GM19239 (cell line): Measurements from ENCODE around the gene TRNP1.
A peak's percentile ranks its signal among the peaks of the same experiment; 100 is the strongest.
"Not testable (repeated sequence)": the region's sequence is repeated elsewhere in the genome, so short reads cannot be mapped to it uniquely, and the experiment has no call there.

Experiments used
- DNase-seq: peaks from one replicate; pipeline ENCODE4 v3.0.0; 2011; ENCODE audit warnings: low spot score; ENCODE audit not compliant: insufficient read length
- FAIRE-seq: peaks from 2 replicates; lab custom pipeline; 2011; peaks lifted over from hg19 to GRCh38; lab: Jason Lieb, UNC

TRNP1 gene

GRCh38 chr1:26993237-26994019 is at the start of gene TRNP1:
TSS of gene TRNP1 (plus strand) at chr1:26993692. CDS start at chr1:26993787, 95 bp downstream.
- FAIRE-seq: no peak
- peak; percentile 89 for DNase-seq

- FAIRE-seq: no peak
- DNase-seq: no peak
Observed at GRCh38 chr1:26945138-26945537, 48.4 kb upstream of the TRNP1 start.

DNA sequence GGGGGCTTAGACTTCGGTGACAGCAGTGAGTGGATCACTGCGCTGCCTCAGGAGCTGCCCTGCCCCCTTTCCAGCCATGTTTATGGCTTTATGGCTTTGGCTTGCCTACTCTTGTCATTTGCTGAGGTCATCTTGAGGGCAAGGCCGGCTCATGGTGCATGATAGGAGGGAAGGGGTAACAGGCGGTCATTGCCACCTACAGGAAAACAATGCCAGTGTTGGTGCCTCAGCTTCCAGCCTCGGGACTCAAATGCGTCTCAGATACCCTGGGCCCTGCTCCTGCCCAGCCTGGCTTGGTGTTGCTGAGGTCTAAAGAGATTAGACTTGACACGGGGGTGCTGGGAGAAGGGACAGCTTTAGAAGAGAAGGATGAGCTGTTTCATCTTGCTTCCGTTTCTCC is 47.8 kb upstream of the TRNP1 start:
- DNase-seq: no peak
- no peak for FAIRE-seq

- DNase-seq: no peak
- no peak for FAIRE-seq
Observed at GRCh38 chr1:26946270-26946669, 47.2 kb upstream of the TRNP1 start.

GRCh38 chr1:26948725-26949057 is 44.8 kb upstream of the TRNP1 start:
- not testable (repeated sequence) for FAIRE-seq, DNase-seq

- DNase-seq (no peak), FAIRE-seq (no peak)
Observed at GRCh38 chr1:26949266-26949925, 44.1 kb upstream of the TRNP1 start.

- DNase-seq: no peak
- FAIRE-seq: no peak
Observed at GRCh38 chr1:26949926-26950319, 43.6 kb upstream of the TRNP1 start.

GRCh38 chr1:26950602-26951001 is 42.9 kb upstream of the TRNP1 start:
- FAIRE-seq: no peak
- DNase-seq: no peak

DNA sequence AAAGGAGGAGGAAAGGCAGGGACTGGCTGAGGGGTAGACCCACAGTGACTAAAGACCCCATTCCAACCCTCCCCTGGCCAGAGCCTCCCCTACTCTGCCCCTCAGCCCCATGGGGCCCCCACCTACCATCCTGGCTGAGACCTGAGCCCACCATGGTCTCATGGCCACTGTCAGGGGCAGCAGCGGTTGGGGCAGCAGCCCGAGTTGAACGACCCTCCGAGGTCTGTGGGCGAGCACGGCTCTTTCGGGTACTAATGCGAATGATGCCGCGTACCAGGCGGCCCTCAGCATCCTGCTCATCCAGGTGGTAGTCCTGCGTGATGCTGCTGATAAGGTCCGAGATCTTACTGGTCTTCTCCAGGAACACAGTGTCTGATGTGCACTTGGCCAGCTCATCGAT is 42.3 kb upstream of the TRNP1 start:
- FAIRE-seq: no peak
- no peak for DNase-seq

DNA sequence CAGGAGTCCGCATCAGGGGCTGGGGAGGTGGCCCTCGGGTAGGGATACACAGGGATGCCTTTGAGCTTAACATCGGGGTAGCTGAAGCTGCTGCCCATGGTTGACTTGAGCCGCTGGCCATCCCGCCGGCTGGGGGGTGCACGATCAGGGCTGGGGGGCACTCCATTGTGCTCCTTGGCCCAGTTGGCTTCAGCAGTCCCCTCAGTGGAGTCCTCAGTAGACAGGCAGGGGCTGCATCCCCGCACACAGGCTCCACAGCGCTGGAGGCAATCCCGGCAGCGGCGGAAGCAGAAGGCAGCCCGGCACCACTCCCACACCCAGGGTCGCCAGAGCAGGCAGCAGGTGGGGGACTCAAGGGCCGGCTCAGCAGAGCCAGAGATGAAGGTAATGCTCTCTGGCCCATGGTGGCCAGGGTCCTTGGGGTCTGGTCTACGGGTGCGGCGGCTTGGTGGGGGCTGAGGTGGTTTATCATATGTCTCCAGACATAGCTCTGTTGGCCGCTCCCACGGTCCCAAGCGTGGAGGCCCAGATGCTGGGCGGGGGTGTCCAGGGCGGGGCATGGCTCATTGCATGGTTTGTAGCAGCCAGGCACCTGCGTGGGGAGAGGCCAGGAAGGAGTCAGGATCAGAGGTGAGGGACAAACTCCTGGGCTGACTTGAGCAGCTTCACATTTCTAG is 41.5 kb upstream of the TRNP1 start:
- no peak for FAIRE-seq
- no peak for DNase-seq

DNA sequence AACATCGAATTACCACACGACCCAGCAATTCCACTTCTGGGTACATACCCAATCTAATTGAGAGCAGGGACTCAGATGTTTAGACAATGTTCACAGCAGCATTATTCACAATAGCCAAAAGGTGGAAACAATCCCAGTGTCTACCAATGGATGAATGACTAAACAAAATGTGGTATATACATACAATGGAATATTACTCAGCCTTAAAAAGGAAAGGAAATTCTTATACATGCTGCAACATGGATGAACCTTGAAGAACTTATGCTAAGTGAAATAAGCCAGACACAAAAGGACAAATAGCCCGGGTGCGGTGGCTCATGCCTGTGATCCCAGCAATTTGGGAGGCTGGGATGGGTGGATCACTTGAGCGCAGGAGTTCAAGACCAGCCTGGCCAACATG is 40.1 kb upstream of the TRNP1 start:
- no peak for DNase-seq
- FAIRE-seq: no peak

DNA sequence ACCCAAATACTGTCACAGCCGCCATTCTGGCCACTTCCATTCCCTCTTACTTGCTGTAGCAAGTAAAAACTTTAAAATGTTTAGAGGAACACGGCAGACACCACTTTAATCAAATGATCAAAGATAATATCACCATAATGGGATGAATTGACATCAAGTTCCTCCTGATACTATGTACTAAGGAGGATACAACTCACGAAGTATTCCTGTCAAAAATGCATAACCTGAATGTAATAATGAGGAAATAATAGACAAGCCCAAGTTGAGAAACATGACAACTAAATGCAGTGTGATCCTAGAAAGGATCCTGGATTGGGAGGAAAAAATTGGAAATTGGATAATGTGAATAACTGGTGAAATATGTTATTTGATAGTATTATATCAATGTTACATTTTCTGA is 37.2 kb upstream of the TRNP1 start:
- no peak for FAIRE-seq
- DNase-seq: no peak

DNA sequence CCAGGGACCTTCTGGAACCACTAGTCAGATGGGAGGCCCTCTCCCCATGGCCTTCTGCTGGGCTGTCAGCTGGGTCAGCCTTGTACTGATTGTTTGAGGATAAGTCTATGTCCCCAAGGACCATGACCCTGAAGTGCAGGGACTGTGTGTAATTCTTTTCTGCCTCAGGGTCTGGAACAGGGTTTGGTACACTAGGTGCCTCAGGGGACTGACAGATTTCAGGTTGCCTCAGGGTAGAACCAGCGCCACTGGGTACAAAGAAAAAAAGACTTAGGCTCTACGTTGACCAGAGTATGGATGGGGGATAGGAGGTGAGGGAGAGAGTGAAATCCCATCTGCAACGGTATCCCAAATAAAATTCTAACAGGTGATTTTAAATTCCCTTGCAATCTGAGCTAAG is 36.2 kb upstream of the TRNP1 start:
- no peak for FAIRE-seq

DNA sequence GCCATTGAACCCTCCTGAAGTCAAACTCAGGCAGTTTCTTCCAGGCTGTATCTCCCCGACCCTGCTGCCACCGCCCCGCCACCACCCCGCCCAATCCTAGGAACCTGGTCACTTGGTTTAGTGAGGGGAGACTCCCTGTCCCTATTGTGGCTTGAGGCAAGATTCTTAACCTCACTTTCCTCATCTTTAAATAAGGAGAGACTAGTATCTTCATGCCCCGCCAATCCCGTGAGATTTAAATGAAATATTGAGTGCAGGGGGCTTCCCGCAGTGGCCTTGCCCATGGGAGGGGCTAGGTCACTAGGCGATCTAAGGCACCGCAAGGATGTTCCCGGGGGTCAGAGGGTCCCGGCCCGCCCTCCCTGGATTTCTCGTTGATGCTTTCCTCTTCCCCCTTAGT is 34.2 kb upstream of the TRNP1 start:
- no peak for FAIRE-seq
- no peak for DNase-seq

More for the DNA sequence above, 36.2 kb upstream of the TRNP1 start:
- no peak for DNase-seq

- DNase-seq (no peak), FAIRE-seq (no peak)
Observed at GRCh38 chr1:26959722-26960624, 33.5 kb upstream of the TRNP1 start, which contains the start of gene KDF1. TSS of gene KDF1 (minus strand) at chr1:26960468. CDS start at chr1:26952380, 8,088 bp downstream.

- no peak for DNase-seq
- FAIRE-seq: no peak
Observed at GRCh38 chr1:26960625-26960966, 32.9 kb upstream of the TRNP1 start.

DNA sequence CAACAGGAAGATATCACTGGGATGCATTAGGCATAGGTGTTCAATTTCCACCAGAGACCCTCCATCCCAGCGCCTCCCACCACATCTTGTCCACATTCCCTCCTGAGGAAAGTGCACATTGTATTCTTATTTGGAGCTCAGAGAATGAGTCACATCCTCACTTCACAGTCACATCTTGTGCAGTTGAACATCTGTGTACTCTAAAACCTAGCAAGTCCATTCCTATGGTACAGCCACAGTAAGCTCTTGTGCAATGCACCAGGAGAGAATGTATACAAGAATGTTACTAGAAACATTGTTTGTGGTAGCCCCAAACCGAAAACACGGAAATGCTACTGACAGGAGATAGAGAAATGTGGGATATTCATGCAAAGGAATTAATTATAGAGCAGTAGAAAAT is 31.7 kb upstream of the TRNP1 start:
- FAIRE-seq: no peak
- no peak for DNase-seq

DNA sequence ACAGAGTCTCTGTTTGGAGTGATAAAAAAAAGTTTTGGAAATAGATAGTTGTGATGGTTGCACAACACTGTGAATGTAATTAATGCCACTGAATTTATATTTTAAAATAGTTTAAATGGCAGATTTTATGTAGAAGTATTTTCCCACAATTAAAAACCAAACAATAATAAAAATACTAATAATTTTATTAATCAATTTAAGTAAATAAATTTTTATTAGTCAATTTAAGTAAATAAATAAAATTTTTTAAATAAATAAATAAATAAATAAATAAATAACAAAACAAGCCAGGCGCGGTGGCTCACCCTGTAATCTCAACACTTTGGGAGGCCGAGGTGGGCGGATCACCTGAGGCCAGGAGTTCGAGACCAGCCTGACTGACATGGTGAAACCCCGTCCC is 28.3 kb upstream of the TRNP1 start:
- DNase-seq (no peak), FAIRE-seq (no peak)

DNA sequence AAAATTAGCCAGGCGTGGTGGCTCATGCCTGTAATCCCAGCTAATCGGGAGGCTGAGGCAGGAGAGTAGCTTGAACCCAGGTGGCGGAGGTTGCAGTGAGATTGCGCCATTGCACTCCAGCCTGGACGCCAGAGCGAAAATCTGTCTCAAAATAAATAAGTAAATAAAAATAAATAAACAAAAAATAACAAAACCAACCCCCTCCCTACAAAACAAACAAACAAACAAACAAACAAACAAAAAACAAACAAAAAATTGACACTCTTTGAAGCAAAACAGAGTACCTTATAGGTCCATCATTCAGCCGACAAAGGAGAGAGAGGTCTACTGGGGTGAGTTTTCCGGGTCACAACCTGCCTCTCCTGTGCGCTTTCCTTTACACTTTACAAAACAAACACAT is 27.9 kb upstream of the TRNP1 start:
- FAIRE-seq (no peak), DNase-seq (no peak)

GRCh38 chr1:26970810-26971209 is 22.7 kb upstream of the TRNP1 start:
- DNase-seq: no peak
- no peak for FAIRE-seq
